ENCODE results near the gene KIF7.

GRCh38 chr15:89629829-89630228, 25.4 kb downstream of the KIF7 start:
- TF ChIP-seq CTCF (conservative IDR thresholded peaks at IDR 0.05 in 1 of 2, IDR thresholded peaks at IDR 0.05 in 1 of 2; ENCODE audit: low read depth in 1 of 2, low read length in 2 of 2) (no peak), EZH2 (IDR thresholded peaks at IDR 0.05; ENCODE audit: low read length, missing control alignments) (no peak)

Measured in fibroblast of lung (primary cell).